Activated naive CD4-positive, alpha-beta T cell treated with anti-CD3 and anti-CD28 coated beads for 36 hours (primary cell): ENCODE measurements around the gene C1QTNF9B. TPM values are rescaled to one million over a fixed set of nuclear protein-coding genes. Genes with fewer than 3 reads are reported as not detected.

Experiments used
- CTCF ChIA-PET: fragments of 350-600 bp; sonication (Branson Sonifier 250); formaldehyde crosslinking; loops from one replicate; lab custom pipeline; 2021; ENCODE audit warnings: antibody characterized with exemption; lab: Charles Lee
- DNase-seq: peaks from one replicate; pipeline ENCODE4 v3.0.0-alpha.2; 2020
- H3K27ac Mint-ChIP-seq: one replicate; pipeline ENCODE4 v1.8.0; 2021; ENCODE audit warnings: mild to moderate bottlenecking, mixed read lengths
- H3K27me3 Mint-ChIP-seq: one replicate; pipeline ENCODE4 v1.8.0; 2021; ENCODE audit warnings: low read depth, mixed read lengths
- H3K36me3 Mint-ChIP-seq: one replicate; pipeline ENCODE4 v1.8.0; 2021; ENCODE audit warnings: low read depth, mixed read lengths
- H3K4me1 Mint-ChIP-seq: one replicate; pipeline ENCODE4 v1.8.0; 2021; ENCODE audit warnings: low read depth, mixed read lengths
- H3K4me3 Mint-ChIP-seq: one replicate; pipeline ENCODE4 v1.8.0; 2021; ENCODE audit warnings: mild to moderate bottlenecking, moderate library complexity, mixed read lengths
- H3K9me3 Mint-ChIP-seq: one replicate; pipeline ENCODE4 v1.8.0; 2021; ENCODE audit warnings: mixed read lengths
- intact Hi-C: fragments of 100-400 bp; cut with micrococcal nuclease; formaldehyde crosslinking; loops from one replicate; pipeline ENCODE4 v1.15.1; 2023
- total RNA-seq, 2 experiments: library from RNA; stranded (reverse); gene quantifications; one replicate each; pipeline ENCODE4 v1.2.3, GENCODE V29; 2021

The C1QTNF9B gene
- total RNA-seq, 2 experiments from 2014 or later: not detected

- CTCF ChIA-PET: no interaction called here
- intact Hi-C loops: no loop called here
These were observed 46.2 kb downstream of the C1QTNF9B start for GRCh38 chr13:23851106-23851505.

DNA sequence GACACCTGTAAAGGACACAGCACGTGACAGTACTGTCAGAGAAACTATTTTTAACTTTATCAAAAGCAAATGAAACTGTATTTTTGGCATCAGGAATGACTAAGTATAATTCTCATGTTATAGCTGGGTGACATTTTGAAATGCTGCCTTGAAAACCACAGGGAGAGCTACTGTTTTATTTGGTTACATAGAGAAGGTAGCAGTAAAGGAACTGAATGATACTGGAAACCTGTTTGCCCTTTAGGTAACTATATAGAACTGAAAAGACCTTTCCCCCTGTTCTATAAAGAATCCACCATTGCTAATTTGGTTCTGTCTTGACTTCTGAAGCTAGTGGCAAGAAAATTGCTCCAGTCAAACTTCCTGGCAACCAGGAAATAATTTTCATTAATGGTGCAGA lies 47.2 kb downstream of the C1QTNF9B start:
- no peak for DNase-seq
- peaks cover 5% of the 10 kb centered on the region for H3K4me1 Mint-ChIP-seq
- H3K36me3 Mint-ChIP-seq: peaks cover 5% of the 10 kb centered on the region
- intact Hi-C loops: no loop called here
- no peak overlapping the region for H3K4me3 Mint-ChIP-seq
- no peaks in the 10 kb centered on the region for H3K27me3 Mint-ChIP-seq
- no peak overlapping the region for H3K27ac Mint-ChIP-seq
- CTCF ChIA-PET: interaction anchor here (1.0 kb wide), 1 partner anchor 19 kb away, joined by 3 read pairs; no protein-coding TSS in a partner anchor
- no peaks in the 10 kb centered on the region for H3K9me3 Mint-ChIP-seq

More at GRCh38 chr13:23851106-23851505, 46.2 kb downstream of the C1QTNF9B start:
- no peak overlapping the region for H3K4me3 Mint-ChIP-seq
- no peaks in the 10 kb centered on the region for H3K27me3 Mint-ChIP-seq
- no peaks in the 10 kb centered on the region for H3K9me3 Mint-ChIP-seq
- H3K36me3 Mint-ChIP-seq: peaks cover 5% of the 10 kb centered on the region
- peaks cover 8% of the 10 kb centered on the region for H3K4me1 Mint-ChIP-seq
- H3K27ac Mint-ChIP-seq: no peak overlapping the region
- no peak for DNase-seq

- peaks cover 5% of the 10 kb centered on the region for H3K4me1 Mint-ChIP-seq
- no peak overlapping the region for H3K4me3 Mint-ChIP-seq
- peaks cover 5% of the 10 kb centered on the region for H3K36me3 Mint-ChIP-seq
- no peaks in the 10 kb centered on the region for H3K9me3 Mint-ChIP-seq
- no peak for DNase-seq
- CTCF ChIA-PET: interaction anchor here (1.0 kb wide), 1 partner anchor 20 kb away, joined by 3 read pairs; no protein-coding TSS in a partner anchor
- no peaks in the 10 kb centered on the region for H3K27me3 Mint-ChIP-seq
- no peak overlapping the region for H3K27ac Mint-ChIP-seq
- intact Hi-C loops: no loop called here
These were observed 47.6 kb downstream of the C1QTNF9B start for GRCh38 chr13:23849670-23850069.

DNA sequence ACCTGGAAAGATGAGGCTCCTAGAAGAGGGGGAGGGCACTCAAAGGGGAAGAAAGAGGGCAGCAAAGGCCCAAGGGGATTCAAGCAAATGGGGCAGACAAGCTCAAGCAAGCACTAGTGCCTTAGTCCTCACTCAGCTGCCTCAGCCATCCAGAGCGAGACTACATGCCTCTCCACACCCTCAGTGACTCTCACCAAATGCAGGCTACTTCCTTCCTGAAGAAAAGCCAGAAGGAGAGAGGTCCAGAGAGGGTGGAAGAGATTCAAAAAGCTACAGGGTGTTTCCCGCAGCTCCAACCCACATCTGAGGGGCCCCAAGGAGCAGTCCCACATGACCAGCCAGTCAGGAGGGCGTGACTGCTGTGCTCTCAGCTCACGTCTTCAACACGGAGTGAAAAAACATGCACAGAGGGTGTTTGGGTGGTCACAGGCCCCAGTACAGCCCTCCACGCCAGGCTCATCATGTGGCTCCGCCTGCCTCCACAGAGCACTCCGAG lies 48.6 kb downstream of the C1QTNF9B start:
- Mint-ChIP-seq H3K27me3 (no peaks in the 10 kb centered on the region), H3K36me3 (peaks cover 5% of the 10 kb centered on the region), H3K4me3 (no peak overlapping the region), H3K9me3 (no peaks in the 10 kb centered on the region), H3K4me1 (peaks cover 11% of the 10 kb centered on the region), H3K27ac (no peak overlapping the region)
- CTCF ChIA-PET: interaction anchor here (0.6 kb wide), 1 partner anchor 409 kb away, joined by 3 read pairs; no protein-coding TSS in a partner anchor
- intact Hi-C loops: no loop called here
- no peak for DNase-seq

GRCh38 chr13:23848019-23848418 lies 49.3 kb downstream of the C1QTNF9B start:
- Mint-ChIP-seq H3K4me3 (no peak overlapping the region), H3K36me3 (peaks cover 7% of the 10 kb centered on the region), H3K27ac (no peak overlapping the region), H3K4me1 (peaks cover 11% of the 10 kb centered on the region), H3K27me3 (no peaks in the 10 kb centered on the region), H3K9me3 (no peaks in the 10 kb centered on the region)
- DNase-seq: no peak
- CTCF ChIA-PET: interaction anchor here (1.1 kb wide), 1 partner anchor 7 kb away, joined by 3 read pairs; no protein-coding TSS in a partner anchor
- intact Hi-C loops: no loop called here

DNA sequence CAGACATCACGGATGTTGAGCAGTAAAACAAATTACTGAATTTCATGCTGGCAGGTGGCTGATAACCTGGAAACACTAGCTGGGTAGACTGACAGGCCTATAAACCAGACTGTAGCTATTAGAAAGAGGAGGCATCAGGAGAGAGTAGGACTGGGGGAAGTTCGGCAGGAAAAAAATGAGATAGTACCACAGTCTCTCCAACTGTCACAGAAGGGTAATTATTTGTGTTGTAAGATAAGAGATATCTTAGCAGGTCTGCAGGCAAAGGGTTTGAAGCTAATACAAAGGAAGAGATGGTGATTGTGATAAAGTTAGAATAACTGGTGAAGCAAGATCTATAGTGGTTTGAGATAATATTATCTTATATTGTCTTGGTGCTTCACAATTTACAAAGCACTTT lies 49.8 kb downstream of the C1QTNF9B start:
- Mint-ChIP-seq H3K4me1 (peaks cover 11% of the 10 kb centered on the region), H3K4me3 (no peak overlapping the region), H3K27me3 (no peaks in the 10 kb centered on the region), H3K27ac (no peak overlapping the region), H3K9me3 (no peaks in the 10 kb centered on the region), H3K36me3 (peaks cover 8% of the 10 kb centered on the region)
- intact Hi-C loops: no loop called here
- CTCF ChIA-PET: interaction anchor here (1.1 kb wide), 1 partner anchor 8 kb away, joined by 3 read pairs; no protein-coding TSS in a partner anchor
- DNase-seq: no peak

GRCh38 chr13:23845105-23845725 lies 52.1 kb downstream of the C1QTNF9B start:
- peaks cover 11% of the 10 kb centered on the region for H3K36me3 Mint-ChIP-seq
- no peaks in the 10 kb centered on the region for H3K9me3 Mint-ChIP-seq
- intact Hi-C loops: no loop called here
- CTCF ChIA-PET: interaction anchor here (0.7 kb wide), 1 partner anchor 396 kb away, joined by 3 read pairs; no protein-coding TSS in a partner anchor
- DNase-seq: no peak
- no peaks in the 10 kb centered on the region for H3K27me3 Mint-ChIP-seq
- no peak overlapping the region for H3K4me3 Mint-ChIP-seq
- peaks cover 9% of the 10 kb centered on the region for H3K4me1 Mint-ChIP-seq
- no peak overlapping the region for H3K27ac Mint-ChIP-seq

- no peak for DNase-seq
- Mint-ChIP-seq H3K9me3 (no peaks in the 10 kb centered on the region), H3K4me1 (peaks cover 8% of the 10 kb centered on the region), H3K27ac (no peak overlapping the region), H3K27me3 (no peaks in the 10 kb centered on the region), H3K4me3 (no peak overlapping the region), H3K36me3 (peaks cover 11% of the 10 kb centered on the region)
- CTCF ChIA-PET: no interaction called here
- intact Hi-C loops: no loop called here
These were observed 53.2 kb downstream of the C1QTNF9B start for GRCh38 chr13:23844132-23844531.

DNA sequence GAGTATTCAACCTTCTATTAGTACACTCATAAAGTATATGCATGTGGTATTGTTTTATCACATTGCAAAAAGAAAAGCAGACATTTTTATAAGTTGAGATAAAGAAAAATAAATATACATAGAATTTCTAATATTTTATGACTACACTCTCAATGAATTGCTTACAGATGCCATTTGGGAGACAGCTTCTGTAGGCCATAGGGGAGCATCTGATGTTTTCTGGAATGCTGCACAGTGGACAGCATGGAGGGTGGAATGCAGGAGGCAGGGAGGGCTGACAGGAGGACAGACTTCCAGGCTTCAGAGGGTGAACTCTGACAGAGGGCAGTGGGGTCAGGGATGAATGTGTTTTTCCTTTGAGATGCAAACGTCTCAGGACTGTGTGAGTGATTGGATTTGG lies 53.9 kb downstream of the C1QTNF9B start:
- Mint-ChIP-seq H3K4me3 (no peak overlapping the region), H3K4me1 (peaks cover 6% of the 10 kb centered on the region), H3K27me3 (no peaks in the 10 kb centered on the region), H3K27ac (no peak overlapping the region), H3K9me3 (no peaks in the 10 kb centered on the region), H3K36me3 (peaks cover 11% of the 10 kb centered on the region)
- intact Hi-C loops: no loop called here
- CTCF ChIA-PET: no interaction called here
- DNase-seq: no peak

- H3K4me3 Mint-ChIP-seq: no peak overlapping the region
- H3K4me1 Mint-ChIP-seq: peaks cover 6% of the 10 kb centered on the region
- DNase-seq: no peak
- H3K27me3 Mint-ChIP-seq: no peaks in the 10 kb centered on the region
- intact Hi-C loops: no loop called here
- no peak overlapping the region for H3K27ac Mint-ChIP-seq
- CTCF ChIA-PET: no interaction called here
- no peaks in the 10 kb centered on the region for H3K9me3 Mint-ChIP-seq
- peaks cover 11% of the 10 kb centered on the region for H3K36me3 Mint-ChIP-seq
These were observed 54.9 kb downstream of the C1QTNF9B start for GRCh38 chr13:23842406-23842805.

Other genes starting within 250 kb of the C1QTNF9B start
- 10 to 100 TPM; 15.4 to 17.0 TPM for gene MIPEP, start 8.1 kb downstream of the C1QTNF9B start, total RNA-seq